Skeletal muscle tissue (tissue), 4 donors: Measurements from ENCODE around the gene DPEP2NB. TPM values are rescaled to one million over a fixed set of nuclear protein-coding genes. Genes with fewer than 3 reads are reported as not detected.
"Not testable (repeated sequence)": the region's sequence is repeated elsewhere in the genome, so short reads cannot be mapped to it uniquely, and the experiment has no call there.

Experiments used
- H3K27ac ChIP-seq: one replicate; pipeline ENCODE4 v1.7.0; 2013; ENCODE audit warnings: mild to moderate bottlenecking, low read depth, low read length, inconsistent platforms
- H3K27me3 ChIP-seq, 3 donors: one replicate each; pipeline ENCODE4 v1.7.0; 2013; ENCODE audit warnings: low read length in 3 of 3; ENCODE audit not compliant: control insufficient read depth in 3 of 3, insufficient read depth in 3 of 3
- H3K36me3 ChIP-seq, 3 donors: one replicate each; pipeline ENCODE4 v1.7.0; 2013; ENCODE audit warnings: low read length in 3 of 3; ENCODE audit not compliant: control insufficient read depth in 3 of 3, insufficient read depth in 3 of 3
- H3K4me1 ChIP-seq, 3 donors: one replicate each; pipeline ENCODE4 v1.7.0; 2013; ENCODE audit warnings: low read length in 3 of 3, mild to moderate bottlenecking in 3 of 3; ENCODE audit not compliant: control insufficient read depth in 3 of 3, insufficient read depth in 3 of 3
- H3K4me3 ChIP-seq, 3 donors: one replicate each; pipeline ENCODE4 v1.7.0; 2013; ENCODE audit warnings: low read length in 3 of 3
- H3K9ac ChIP-seq, 3 donors: one replicate each; pipeline ENCODE4 v1.7.0; 2013; ENCODE audit warnings: low read length in 3 of 3, mild to moderate bottlenecking in 3 of 3, moderate library complexity in 2 of 3, low read depth in 1 of 3
- H3K9me3 ChIP-seq, 3 donors: one replicate each; pipeline ENCODE4 v1.7.0; 2013; ENCODE audit warnings: low read length in 3 of 3; ENCODE audit not compliant: control insufficient read depth in 3 of 3
- total RNA-seq: library from RNA; depleted of rRNA; stranded (reverse); fragments of >200 nt; gene quantifications from one replicate; pipeline ENCODE4 v1.2.3, GENCODE V29; 2014
- donor health status: Osteomylitis.

Gene DPEP2NB
- total RNA-seq, 1 donor from 2014 or later = not detected

DNA sequence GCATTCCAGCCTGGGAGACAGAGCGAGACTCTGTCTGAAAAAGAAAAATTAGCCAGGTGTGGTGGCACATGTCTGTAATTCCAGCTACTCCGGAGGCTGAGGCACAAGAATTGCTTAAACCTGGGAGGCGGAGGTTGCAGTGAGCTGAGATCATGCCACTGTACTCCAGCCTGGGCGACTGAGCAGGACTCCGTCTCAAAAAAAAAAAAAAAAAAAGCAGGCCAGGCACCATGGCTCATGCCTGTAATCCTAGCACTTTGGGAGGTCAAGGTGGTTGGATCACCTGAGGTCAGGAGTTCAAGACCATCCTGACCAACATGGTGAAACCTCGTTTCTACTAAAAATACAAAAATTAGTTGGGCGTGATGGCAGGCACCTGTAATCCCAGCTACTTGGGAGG is 43.4 kb downstream of the DPEP2NB start:
- H3K4me3 ChIP-seq, H3K9me3 ChIP-seq, H3K9ac ChIP-seq, H3K36me3 ChIP-seq, H3K27ac ChIP-seq, H3K27me3 ChIP-seq: not testable (repeated sequence)
- H3K4me1 ChIP-seq = peaks cover 13 to 15% (median 13%) of the 10 kb centered on the region in 3 donors

DNA sequence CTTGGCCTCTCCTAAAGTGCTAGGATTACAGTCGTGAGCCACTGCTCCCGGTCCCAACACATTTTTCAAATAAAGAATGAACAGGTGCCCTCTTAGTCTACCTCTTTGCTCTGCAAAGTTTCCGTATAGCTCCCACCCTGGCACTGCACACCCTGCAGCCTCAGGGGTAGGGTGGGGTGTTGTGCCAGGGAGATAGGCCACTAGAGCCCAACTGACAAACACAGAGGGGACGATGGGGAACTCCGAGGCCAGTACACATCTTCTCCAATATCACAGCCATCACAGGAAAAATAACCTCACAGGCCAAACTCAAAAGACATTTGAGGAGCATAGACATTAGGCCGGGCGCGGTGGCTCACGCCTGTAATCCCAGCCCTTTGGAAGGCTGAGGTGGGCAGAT is 44.6 kb downstream of the DPEP2NB start:
- Histone ChIP-seq H3K27ac (no peak overlapping the region), H3K9me3 (no peaks in the 10 kb centered on the region), H3K4me1 (peaks cover 22 to 26% (median 22%) of the 10 kb centered on the region in 3 donors), H3K36me3 (no peaks in the 10 kb centered on the region), H3K27me3 (no peaks in the 10 kb centered on the region), H3K9ac (no peak overlapping the region), H3K4me3 (no peak overlapping the region)

GRCh38 chr16:67969254-67970039 is 46.3 kb downstream of the DPEP2NB start:
- peak overlapping the region; percentile 93 for H3K27ac ChIP-seq
- peak overlapping the region; percentile 68 to 98 (median 78) for H3K9ac ChIP-seq
- H3K9me3 ChIP-seq = no peaks in the 10 kb centered on the region
- H3K4me1 ChIP-seq = peaks cover 39 to 43% (median 39%) of the 10 kb centered on the region in 3 donors
- peak overlapping the region; percentile 71 to 97 (median 92) for H3K4me3 ChIP-seq
- no peaks in the 10 kb centered on the region for H3K27me3 ChIP-seq
- H3K36me3 ChIP-seq = no peaks in the 10 kb centered on the region

DNA sequence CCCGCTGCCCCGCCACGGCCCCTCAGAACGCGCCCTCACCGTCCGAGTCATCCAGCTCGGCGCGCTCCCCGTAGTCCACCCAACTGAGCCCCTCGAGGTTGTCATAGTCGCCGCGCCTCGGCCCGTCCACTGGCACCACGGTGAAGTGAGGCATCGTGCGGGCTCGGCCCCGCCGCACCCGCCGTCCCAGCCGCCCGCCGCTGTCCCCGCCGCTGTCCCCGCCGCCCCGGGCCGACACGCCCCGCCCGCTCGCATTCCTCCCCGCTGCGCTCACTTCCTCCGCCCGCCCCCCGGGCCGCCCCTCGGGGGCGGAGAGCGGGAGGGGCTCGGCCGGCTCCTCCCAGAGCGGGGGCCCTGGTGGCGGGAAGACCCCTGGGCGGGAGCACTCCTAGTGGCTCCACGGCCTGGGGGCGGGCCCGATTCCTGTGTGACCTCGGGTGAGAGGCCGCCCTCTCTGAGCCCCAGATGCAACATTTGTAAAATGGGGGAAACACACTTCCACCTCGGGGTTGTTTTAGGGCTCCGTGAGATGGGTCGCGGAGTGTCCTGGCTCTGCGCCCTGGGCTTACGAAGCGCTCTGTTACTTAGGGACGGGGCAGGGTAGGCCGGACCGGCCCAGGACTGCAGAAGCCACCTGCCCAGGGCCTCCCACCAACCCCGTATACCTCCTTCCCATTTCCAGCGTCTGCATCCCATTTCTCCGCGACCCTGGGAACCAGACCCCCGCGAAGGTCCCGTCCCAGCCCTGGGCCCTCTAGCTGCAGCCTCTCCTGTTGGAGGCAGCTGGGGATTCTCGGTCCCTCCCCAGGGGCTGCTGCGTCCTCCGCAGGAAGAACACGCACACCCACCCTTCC is 47.1 kb downstream of the DPEP2NB start, which contains the start of gene SLC12A4:
SLC12A4 (minus strand) TSS at position 238 of the 854 bp plus-strand sequence; CDS start at position 154, 84 bp downstream.
- Histone ChIP-seq H3K4me1 (peaks cover 47 to 51% (median 47%) of the 10 kb centered on the region in 3 donors), H3K27ac (peak within 1 kb of the TSS; percentile 93), H3K27me3 (no peaks in the 10 kb centered on the region), H3K9me3 (no peaks in the 10 kb centered on the region), H3K36me3 (no peaks in the 10 kb centered on the region), H3K9ac (peak within 1 kb of the TSS; percentile 92 to 98 (median 92)), H3K4me3 (peak within 1 kb of the TSS; percentile 88 to 97 (median 92))

DNA sequence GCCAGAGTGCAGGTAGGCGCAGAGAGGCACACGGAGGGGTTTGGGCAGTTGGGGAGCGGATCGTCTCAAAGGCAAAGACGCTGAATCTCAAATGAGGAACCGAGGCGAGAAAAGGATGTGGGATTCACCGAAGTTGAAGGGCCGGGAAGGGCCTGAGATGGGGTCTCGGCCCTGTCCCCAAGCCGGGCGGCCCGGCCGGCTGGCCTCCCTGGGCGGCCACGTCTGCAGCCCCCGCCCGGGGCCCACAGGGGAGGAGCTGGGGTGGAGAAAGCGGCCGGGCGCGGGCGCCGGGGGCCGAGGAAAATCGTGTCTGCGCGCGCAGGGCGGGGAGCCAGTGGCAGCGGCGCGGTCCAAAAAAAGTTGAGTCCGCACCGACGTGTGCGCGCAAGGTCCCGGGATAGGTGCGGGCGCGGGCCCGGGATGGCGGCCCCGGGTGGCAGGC is 47.7 kb downstream of the DPEP2NB start:
- Histone ChIP-seq H3K27ac (peak overlapping the region; percentile 93), H3K4me1 (peaks cover 53 to 58% (median 53%) of the 10 kb centered on the region in 3 donors), H3K9ac (peak overlapping the region; percentile 92 to 98 (median 92)), H3K4me3 (peak overlapping the region; percentile 88 to 97 (median 92)), H3K27me3 (no peaks in the 10 kb centered on the region), H3K36me3 (peaks cover 0 to 4% (median 1%) of the 10 kb centered on the region in 3 donors), H3K9me3 (no peaks in the 10 kb centered on the region)

GRCh38 chr16:67967183-67967957 is 48.3 kb downstream of the DPEP2NB start:
- Histone ChIP-seq H3K27ac (peak overlapping the region; percentile 93), H3K9me3 (no peaks in the 10 kb centered on the region), H3K4me3 (peak overlapping the region; percentile 88 to 97 (median 92)), H3K27me3 (no peaks in the 10 kb centered on the region), H3K36me3 (peaks cover 6 to 9% (median 6%) of the 10 kb centered on the region in 3 donors), H3K9ac (peak overlapping the region; percentile 92 to 98 (median 92)), H3K4me1 (peaks cover 59 to 64% (median 59%) of the 10 kb centered on the region in 3 donors)

DNA sequence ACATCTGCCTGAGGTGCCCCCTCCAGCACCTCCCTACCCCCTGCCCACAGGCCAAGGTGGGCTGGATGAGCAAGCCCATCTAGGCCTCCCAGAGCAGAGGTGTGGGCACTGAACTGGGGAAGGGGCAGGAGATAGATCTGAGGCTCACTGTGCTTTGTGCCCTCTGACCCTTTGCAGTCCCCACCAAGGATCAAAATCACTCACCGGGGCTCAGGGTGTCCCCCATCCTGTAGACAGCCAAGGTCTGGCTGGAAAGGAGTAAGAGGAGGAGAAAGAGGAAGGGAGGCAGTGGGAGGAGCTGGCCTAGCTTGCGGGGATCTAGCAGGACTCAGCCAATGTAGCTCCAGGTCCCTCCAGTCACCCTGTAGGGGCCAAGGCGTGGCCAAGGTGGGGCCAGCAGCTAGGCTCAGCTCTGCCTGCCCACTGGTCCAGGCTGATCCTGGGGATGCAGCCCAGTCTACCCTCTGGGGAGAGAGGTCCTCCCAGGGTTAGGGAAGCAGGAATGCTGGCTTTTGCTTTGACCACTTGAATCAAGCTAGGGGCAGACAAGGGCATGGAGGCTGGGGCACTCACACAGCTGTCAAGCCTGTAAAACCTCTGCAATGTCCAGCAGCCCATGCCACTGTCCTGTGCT is 49.0 kb downstream of the DPEP2NB start:
- H3K27me3 ChIP-seq = no peaks in the 10 kb centered on the region
- H3K9me3 ChIP-seq = no peaks in the 10 kb centered on the region
- H3K9ac ChIP-seq = peak overlapping the region; percentile 92 to 98 (median 92)
- H3K36me3 ChIP-seq = peaks cover 13 to 16% (median 13%) of the 10 kb centered on the region in 3 donors
- H3K4me3 ChIP-seq = peak overlapping the region; percentile 88 to 97 (median 92)
- H3K27ac ChIP-seq = peak overlapping the region; percentile 93
- peaks cover 66 to 71% (median 66%) of the 10 kb centered on the region in 3 donors for H3K4me1 ChIP-seq

DNA sequence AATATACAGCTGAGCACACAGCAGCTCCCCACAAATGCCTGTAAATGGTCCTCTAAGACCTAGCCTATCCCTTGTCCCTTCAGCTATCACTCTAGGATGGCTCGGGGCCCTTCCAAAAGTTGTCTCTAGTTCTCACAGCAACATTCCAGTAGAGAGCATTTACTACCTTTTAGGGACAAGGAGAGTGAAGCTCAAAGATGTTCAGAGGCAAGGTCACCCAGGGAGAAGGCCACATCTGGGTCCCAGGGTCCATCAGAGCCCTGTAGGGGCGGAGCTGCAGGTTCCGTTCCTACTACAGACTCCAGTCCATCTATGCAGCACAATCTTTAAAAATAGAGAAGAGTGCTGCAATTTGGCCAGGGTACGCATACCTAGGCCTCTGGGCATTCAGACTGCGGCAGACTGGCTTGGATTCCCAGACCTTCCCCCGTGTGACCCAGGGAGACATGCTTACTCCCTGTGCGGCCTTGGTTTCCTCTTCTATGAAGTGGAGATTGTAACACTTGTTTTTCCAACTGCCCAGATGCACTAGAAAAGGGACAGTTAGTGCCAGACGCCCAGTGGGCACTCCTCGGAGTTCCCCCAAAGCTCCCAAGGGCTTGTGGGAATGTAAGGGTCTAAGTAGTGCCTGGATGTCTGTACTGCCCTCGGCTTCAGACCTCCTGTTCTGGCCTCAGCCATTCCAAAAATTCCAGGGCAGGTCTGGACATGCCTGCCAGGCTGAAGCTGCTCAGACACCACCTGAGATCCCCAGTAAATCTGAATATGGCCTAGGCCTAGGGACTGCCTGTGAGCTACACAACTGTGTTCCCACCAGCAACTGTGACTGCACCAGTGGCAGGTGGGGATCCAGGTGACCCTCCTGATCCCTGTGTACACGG is 49.8 kb downstream of the DPEP2NB start:
- peak overlapping the region; percentile 92 to 98 (median 92) for H3K9ac ChIP-seq
- H3K27ac ChIP-seq = peak overlapping the region; percentile 93

More for the DNA sequence above, 49.8 kb downstream of the DPEP2NB start:
- H3K4me1 ChIP-seq = peaks cover 73 to 78% (median 74%) of the 10 kb centered on the region in 3 donors
- H3K27me3 ChIP-seq = no peaks in the 10 kb centered on the region
- peak overlapping the region; percentile 88 to 97 (median 92) for H3K4me3 ChIP-seq
- H3K9me3 ChIP-seq = no peaks in the 10 kb centered on the region
- peaks cover 19 to 23% (median 21%) of the 10 kb centered on the region in 3 donors for H3K36me3 ChIP-seq
